DOHH2 (cell line): ENCODE data around the gene TYMP.

Experiments used
- H3F3A ChIP-seq: fragments of 200-600 bp; sonication (generic), shearing (Covaris generic); 2 replicates; pipeline ENCODE4 v1.6.0; 2016; ENCODE audit warnings: antibody characterized with exemption, mild to moderate bottlenecking; ENCODE audit not compliant: control insufficient read depth, insufficient read depth
- H3K27ac ChIP-seq: fragments of 200-600 bp; sonication (generic); 2 replicates; pipeline ENCODE4 v1.5.1; 2014; ENCODE audit warnings: low read depth, mild to moderate bottlenecking, low read length, moderate library complexity
- H3K27me3 ChIP-seq: fragments of 200-600 bp; sonication (generic); 2 replicates; pipeline ENCODE4 v1.6.1; 2014; ENCODE audit warnings: mild to moderate bottlenecking, low read length, mixed read lengths; ENCODE audit not compliant: control insufficient read depth
- H3K36me3 ChIP-seq: fragments of 200-600 bp; sonication (generic); 2 replicates; pipeline ENCODE4 v1.6.1; 2014; ENCODE audit warnings: mild to moderate bottlenecking, low read length, moderate library complexity, mixed read lengths; ENCODE audit not compliant: control insufficient read depth
- H3K4me1 ChIP-seq: fragments of 200-600 bp; sonication (generic); 2 replicates; pipeline ENCODE4 v1.6.1; 2014; ENCODE audit warnings: mild to moderate bottlenecking, low read length, mixed read lengths; ENCODE audit not compliant: control insufficient read depth
- H3K4me2 ChIP-seq: fragments of 200-600 bp; sonication (generic); 2 replicates; pipeline ENCODE4 v1.6.0; 2014; ENCODE audit warnings: mild to moderate bottlenecking, low read length, moderate library complexity
- H3K4me3 ChIP-seq: fragments of 200-600 bp; sonication (generic); 2 replicates; pipeline ENCODE4 v1.5.1; 2014; ENCODE audit warnings: mild to moderate bottlenecking, low read length, mixed read lengths
- H3K79me2 ChIP-seq: fragments of 200-600 bp; sonication (generic); 2 replicates; pipeline ENCODE4 v1.6.1; 2014; ENCODE audit warnings: mild to moderate bottlenecking, low read length, mixed read lengths; ENCODE audit not compliant: control insufficient read depth
- H3K9me2 ChIP-seq: fragments of 200-600 bp; sonication (generic); replicated peaks from 2 replicates; pipeline ENCODE4 v1.6.1; 2014; ENCODE audit warnings: mild to moderate bottlenecking, low read length, mixed read lengths; ENCODE audit not compliant: control insufficient read depth
- H3K9me3 ChIP-seq: fragments of 200-600 bp; sonication (generic); 2 replicates; pipeline ENCODE4 v1.6.1; 2014; ENCODE audit warnings: antibody characterized with exemption, low read length, mixed read lengths; ENCODE audit not compliant: control insufficient read depth, insufficient read depth
- H4K20me1 ChIP-seq: fragments of 200-600 bp; sonication (generic); 2 replicates; pipeline ENCODE4 v1.6.0; 2014; ENCODE audit warnings: low read depth, mild to moderate bottlenecking, antibody characterized with exemption, low read length, moderate library complexity; ENCODE audit not compliant: control insufficient read depth, insufficient read depth
- CTCF ChIP-seq: fragments of 200-600 bp; sonication (generic); IDR thresholded peaks from one replicate; pipeline ENCODE4 v1.5.1; 2014; ENCODE audit warnings: antibody characterized with exemption, mild to moderate bottlenecking, low read depth, low read length; ENCODE audit not compliant: poor library complexity, severe bottlenecking
- EZH2phosphoT487 ChIP-seq: fragments of 200-600 bp; sonication (generic); IDR thresholded peaks from 2 replicates; pipeline ENCODE4 v1.6.1; 2017; ENCODE audit warnings: borderline replicate concordance, mild to moderate bottlenecking, antibody characterized with exemption, low read length, moderate library complexity, mixed read lengths

Gene TYMP

GRCh38 chr22:50529897-50530579 is at the start of gene TYMP:
TSS of gene TYMP (minus strand) at chr22:50530012. CDS start at chr22:50529709, 303 bp downstream.
- Histone ChIP-seq H3F3A (peaks cover 41% of the 10 kb centered on the region), H3K79me2 (peaks cover 26% of the 10 kb centered on the region), H3K36me3 (peaks cover 5% of the 10 kb centered on the region; the same call in 1 of the 2 replicates), H4K20me1 (no peaks in the 10 kb centered on the region), H3K9me3 (no peaks in the 10 kb centered on the region), H3K4me3 (peak within 1 kb of the TSS; percentile 91), H3K4me2 (peak within 1 kb of the TSS; percentile 94), H3K4me1 (peaks cover 53% of the 10 kb centered on the region), H3K9me2 (no peaks in the 10 kb centered on the region), H3K27ac (peak within 1 kb of the TSS; percentile 97), H3K27me3 (no peaks in the 10 kb centered on the region)
- TF ChIP-seq EZH2phosphoT487 (no peak), CTCF (no peak)

GRCh38 chr22:50578776-50579310 is 49.0 kb upstream of the TYMP start:
- peaks cover 22% of the 10 kb centered on the region for H3K79me2 ChIP-seq
- peaks cover 14% of the 10 kb centered on the region for H3K4me1 ChIP-seq
- H3K27ac ChIP-seq, result no peak overlapping the region
- no peak for TF ChIP-seq EZH2phosphoT487
- TF ChIP-seq CTCF, result no peak
- no peaks in the 10 kb centered on the region for H3K9me3 ChIP-seq
- no peaks in the 10 kb centered on the region for H3F3A ChIP-seq
- peaks cover 70% of the 10 kb centered on the region for H3K36me3 ChIP-seq
- no peaks in the 10 kb centered on the region for H3K9me2 ChIP-seq
- H4K20me1 ChIP-seq, result no peaks in the 10 kb centered on the region
- H3K4me3 ChIP-seq, result no peak overlapping the region
- H3K27me3 ChIP-seq, result no peaks in the 10 kb centered on the region
- no peak overlapping the region for H3K4me2 ChIP-seq

GRCh38 chr22:50577987-50578775 is 48.4 kb upstream of the TYMP start, which contains the start of gene CPT1B:
TSS of gene CPT1B (minus strand) at chr22:50578427. CDS start at chr22:50577915, 512 bp downstream.
- no peaks in the 10 kb centered on the region for H3K9me2 ChIP-seq
- peaks cover 16% of the 10 kb centered on the region for H3K79me2 ChIP-seq
- H3K4me3 ChIP-seq, result no peak within 1 kb of the TSS
- TF ChIP-seq CTCF, result no peak
- no peak for TF ChIP-seq EZH2phosphoT487
- H3K36me3 ChIP-seq, result peaks cover 77% of the 10 kb centered on the region
- peaks cover 11% of the 10 kb centered on the region for H3K4me1 ChIP-seq
- H3K27ac ChIP-seq, result no peak within 1 kb of the TSS
- H3F3A ChIP-seq, result no peaks in the 10 kb centered on the region
- H3K27me3 ChIP-seq, result no peaks in the 10 kb centered on the region
- no peaks in the 10 kb centered on the region for H3K9me3 ChIP-seq
- no peak within 1 kb of the TSS for H3K4me2 ChIP-seq
- no peaks in the 10 kb centered on the region for H4K20me1 ChIP-seq
